ENCODE data around the gene GREB1.

GREB1 gene

GRCh38 chr2:11546072-11546471, 12.2 kb downstream of the GREB1 start:
- Histone ChIP-seq H3K4me2 (ENCODE audit: low read depth, low read length, poor library complexity, severe bottlenecking) (no peak overlapping the region), H3K9me3 (ENCODE audit: insufficient read depth, low read length) (no peaks in the 10 kb centered on the region), H3K79me2 (ENCODE audit: insufficient read depth, low read length) (no peaks in the 10 kb centered on the region), H4K20me1 (ENCODE audit: low read depth, low read length) (no peaks in the 10 kb centered on the region), H3K4me3 (ENCODE audit: insufficient read depth, low read length, poor library complexity, severe bottlenecking) (no peak overlapping the region), H3K27ac (ENCODE audit: low read depth, low read length) (no peak overlapping the region), H3K27me3 (ENCODE audit: low read length) (no peaks in the 10 kb centered on the region), H3F3A (ENCODE audit: insufficient read depth) (no peaks in the 10 kb centered on the region), H3K9ac (ENCODE audit: low read length) (no peak overlapping the region), H2AFZ (ENCODE audit: low read depth, low read length, severe bottlenecking) (no peak overlapping the region), H3K9me2 (replicated peaks; ENCODE audit: insufficient read depth, low read length) (no peaks in the 10 kb centered on the region), H3K36me3 (ENCODE audit: low read length) (no peaks in the 10 kb centered on the region)
- no peak for TF ChIP-seq EZH2phosphoT487 (conservative IDR thresholded peaks at IDR 0.05; ENCODE audit: low read length)

- H3F3A ChIP-seq (ENCODE audit: insufficient read depth) = no peaks in the 10 kb centered on the region
- no peak overlapping the region for H3K9ac ChIP-seq (ENCODE audit: low read length)
- TF ChIP-seq CTCF (IDR thresholded peaks at IDR 0.05; ENCODE audit: insufficient read depth, low read length, poor library complexity, severe bottlenecking) (no peak), EZH2phosphoT487 (conservative IDR thresholded peaks at IDR 0.05; ENCODE audit: low read length) (no peak)
- H2AFZ ChIP-seq (ENCODE audit: low read depth, low read length, severe bottlenecking) = no peak overlapping the region
- H3K9me2 ChIP-seq (replicated peaks; ENCODE audit: insufficient read depth, low read length) = no peaks in the 10 kb centered on the region
- H4K20me1 ChIP-seq (ENCODE audit: low read depth, low read length) = no peaks in the 10 kb centered on the region
- no peak overlapping the region for H3K4me3 ChIP-seq (ENCODE audit: insufficient read depth, low read length, poor library complexity, severe bottlenecking)
- H3K27me3 ChIP-seq (ENCODE audit: low read length) = no peaks in the 10 kb centered on the region
- no peak overlapping the region for H3K4me2 ChIP-seq (ENCODE audit: low read depth, low read length, poor library complexity, severe bottlenecking)
- no peak overlapping the region for H3K27ac ChIP-seq (ENCODE audit: low read depth, low read length)
- H3K36me3 ChIP-seq (ENCODE audit: low read length) = no peaks in the 10 kb centered on the region
- H3K79me2 ChIP-seq (ENCODE audit: insufficient read depth, low read length) = no peaks in the 10 kb centered on the region
- no peaks in the 10 kb centered on the region for H3K9me3 ChIP-seq (ENCODE audit: insufficient read depth, low read length)
These were observed 14.2 kb downstream of the GREB1 start for GRCh38 chr2:11547912-11548497.

- H3K27ac ChIP-seq (ENCODE audit: low read depth, low read length) = no peak overlapping the region
- H2AFZ ChIP-seq (ENCODE audit: low read depth, low read length, severe bottlenecking) = no peak overlapping the region
- H3K79me2 ChIP-seq (ENCODE audit: insufficient read depth, low read length) = no peaks in the 10 kb centered on the region
- H3K4me3 ChIP-seq (ENCODE audit: insufficient read depth, low read length, poor library complexity, severe bottlenecking) = no peak overlapping the region
- no peaks in the 10 kb centered on the region for H4K20me1 ChIP-seq (ENCODE audit: low read depth, low read length)
- H3K4me2 ChIP-seq (ENCODE audit: low read depth, low read length, poor library complexity, severe bottlenecking) = no peak overlapping the region
- no peak for TF ChIP-seq CTCF (IDR thresholded peaks at IDR 0.05; ENCODE audit: insufficient read depth, low read length, poor library complexity, severe bottlenecking)
- TF ChIP-seq EZH2phosphoT487 (conservative IDR thresholded peaks at IDR 0.05; ENCODE audit: low read length) = no peak
- H3K27me3 ChIP-seq (ENCODE audit: low read length) = no peaks in the 10 kb centered on the region
- no peaks in the 10 kb centered on the region for H3K9me3 ChIP-seq (ENCODE audit: insufficient read depth, low read length)
- H3K9ac ChIP-seq (ENCODE audit: low read length) = no peak overlapping the region
- H3K9me2 ChIP-seq (replicated peaks; ENCODE audit: insufficient read depth, low read length) = no peaks in the 10 kb centered on the region
- no peaks in the 10 kb centered on the region for H3F3A ChIP-seq (ENCODE audit: insufficient read depth)
- H3K36me3 ChIP-seq (ENCODE audit: low read length) = no peaks in the 10 kb centered on the region
These were observed 16.5 kb downstream of the GREB1 start for GRCh38 chr2:11550302-11550701.

GRCh38 chr2:11550901-11551568, 17.2 kb downstream of the GREB1 start:
- no peaks in the 10 kb centered on the region for H3K9me3 ChIP-seq (ENCODE audit: insufficient read depth, low read length)
- no peaks in the 10 kb centered on the region for H3K27me3 ChIP-seq (ENCODE audit: low read length)
- TF ChIP-seq CTCF (IDR thresholded peaks at IDR 0.05; ENCODE audit: insufficient read depth, low read length, poor library complexity, severe bottlenecking) = no peak
- no peak for TF ChIP-seq EZH2phosphoT487 (conservative IDR thresholded peaks at IDR 0.05; ENCODE audit: low read length)
- H3K4me3 ChIP-seq (ENCODE audit: insufficient read depth, low read length, poor library complexity, severe bottlenecking) = no peak overlapping the region
- no peaks in the 10 kb centered on the region for H3K36me3 ChIP-seq (ENCODE audit: low read length)
- no peak overlapping the region for H3K27ac ChIP-seq (ENCODE audit: low read depth, low read length)
- no peaks in the 10 kb centered on the region for H3K9me2 ChIP-seq (replicated peaks; ENCODE audit: insufficient read depth, low read length)
- no peak overlapping the region for H3K9ac ChIP-seq (ENCODE audit: low read length)
- no peak overlapping the region for H2AFZ ChIP-seq (ENCODE audit: low read depth, low read length, severe bottlenecking)
- H3K4me2 ChIP-seq (ENCODE audit: low read depth, low read length, poor library complexity, severe bottlenecking) = no peak overlapping the region
- no peaks in the 10 kb centered on the region for H4K20me1 ChIP-seq (ENCODE audit: low read depth, low read length)
- H3K79me2 ChIP-seq (ENCODE audit: insufficient read depth, low read length) = no peaks in the 10 kb centered on the region
- no peaks in the 10 kb centered on the region for H3F3A ChIP-seq (ENCODE audit: insufficient read depth)
